Karpas-422 (cell line): ENCODE results near the gene CCDC136. TPM values are rescaled to one million over a fixed set of nuclear protein-coding genes. Genes with fewer than 3 reads are reported as not detected.

Source experiments
- DNase-seq: peaks from one replicate; pipeline ENCODE4 v3.0.0-alpha.2; 2015
- H2AFZ ChIP-seq: fragments of 200-600 bp; sonication (generic); 2 replicates; pipeline ENCODE4 v1.6.1; 2014; ENCODE audit warnings: antibody characterized with exemption, low read length, mixed read lengths
- H3K27ac ChIP-seq: fragments of 200-600 bp; sonication (generic); 2 replicates; pipeline ENCODE4 v1.5.1; 2014; ENCODE audit warnings: mild to moderate bottlenecking, low read length, moderate library complexity
- H3K27me3 ChIP-seq: fragments of 200-600 bp; sonication (generic); 2 replicates; pipeline ENCODE4 v1.6.1; 2014; ENCODE audit warnings: low read length, mixed read lengths
- H3K36me3 ChIP-seq: fragments of 200-600 bp; sonication (generic); 2 replicates; pipeline ENCODE4 v1.6.1; 2014; ENCODE audit warnings: low read length, mixed read lengths; ENCODE audit not compliant: insufficient read depth
- H3K4me1 ChIP-seq: fragments of 200-600 bp; sonication (generic); 2 replicates; pipeline ENCODE4 v1.6.1; 2014; ENCODE audit warnings: mild to moderate bottlenecking, low read length, mixed read lengths
- H3K4me2 ChIP-seq: fragments of 200-600 bp; sonication (generic); 2 replicates; pipeline ENCODE4 v1.6.1; 2014; ENCODE audit warnings: low read length, low read depth, mild to moderate bottlenecking; ENCODE audit not compliant: poor library complexity, severe bottlenecking
- H3K4me3 ChIP-seq: fragments of 200-600 bp; sonication (generic); 2 replicates; pipeline ENCODE4 v1.5.1; 2014; ENCODE audit warnings: mild to moderate bottlenecking, antibody characterized with exemption, low read length, mixed read lengths
- H3K79me2 ChIP-seq: fragments of 200-600 bp; sonication (generic); 2 replicates; pipeline ENCODE4 v1.6.1; 2014; ENCODE audit warnings: mild to moderate bottlenecking, low read length, mixed read lengths
- H3K9ac ChIP-seq: fragments of 200-600 bp; sonication (generic); 2 replicates; pipeline ENCODE4 v1.6.0; 2014; ENCODE audit warnings: low read length
- H3K9me2 ChIP-seq: fragments of 200-600 bp; sonication (generic), shearing (Covaris generic); replicated peaks from 2 replicates; pipeline ENCODE4 v1.6.0; 2014; ENCODE audit warnings: mild to moderate bottlenecking, low read length, moderate library complexity; ENCODE audit not compliant: insufficient read depth
- H3K9me3 ChIP-seq: fragments of 300-700, 200-600 bp; sonication (generic); 2 replicates; pipeline ENCODE4 v1.6.1; 2014; ENCODE audit warnings: low read length, mixed read lengths
- H4K20me1 ChIP-seq: fragments of 200-600 bp; sonication (generic); 2 replicates; pipeline ENCODE4 v1.6.1; 2014; ENCODE audit warnings: mild to moderate bottlenecking, antibody characterized with exemption, low read length, low read depth; ENCODE audit not compliant: insufficient read depth
- total RNA-seq: library from RNA; depleted of rRNA; stranded (reverse); fragments of >200 nt; shearing (Covaris generic); gene quantifications from 2 replicates; pipeline ENCODE4 v1.2.3, GENCODE V29; 2014; ENCODE audit warnings: low replicate concordance

The CCDC136 gene
- total RNA-seq, 1 experiment from 2014 or later = 32.5 TPM

GRCh38 chr7:128835231-128835751, 43.5 kb downstream of the CCDC136 start:
- H3K27me3 ChIP-seq = no peaks in the 10 kb centered on the region
- H3K9ac ChIP-seq = no peak overlapping the region
- no peak overlapping the region for H2AFZ ChIP-seq
- no peak for DNase-seq
- peaks cover 15% of the 10 kb centered on the region for H3K4me1 ChIP-seq
- no peak overlapping the region for H3K4me3 ChIP-seq
- no peak overlapping the region for H3K27ac ChIP-seq
- no peaks in the 10 kb centered on the region for H4K20me1 ChIP-seq
- H3K9me3 ChIP-seq = no peaks in the 10 kb centered on the region
- H3K79me2 ChIP-seq = no peaks in the 10 kb centered on the region
- no peaks in the 10 kb centered on the region for H3K9me2 ChIP-seq
- H3K4me2 ChIP-seq = no peak overlapping the region
- no peaks in the 10 kb centered on the region for H3K36me3 ChIP-seq

DNA sequence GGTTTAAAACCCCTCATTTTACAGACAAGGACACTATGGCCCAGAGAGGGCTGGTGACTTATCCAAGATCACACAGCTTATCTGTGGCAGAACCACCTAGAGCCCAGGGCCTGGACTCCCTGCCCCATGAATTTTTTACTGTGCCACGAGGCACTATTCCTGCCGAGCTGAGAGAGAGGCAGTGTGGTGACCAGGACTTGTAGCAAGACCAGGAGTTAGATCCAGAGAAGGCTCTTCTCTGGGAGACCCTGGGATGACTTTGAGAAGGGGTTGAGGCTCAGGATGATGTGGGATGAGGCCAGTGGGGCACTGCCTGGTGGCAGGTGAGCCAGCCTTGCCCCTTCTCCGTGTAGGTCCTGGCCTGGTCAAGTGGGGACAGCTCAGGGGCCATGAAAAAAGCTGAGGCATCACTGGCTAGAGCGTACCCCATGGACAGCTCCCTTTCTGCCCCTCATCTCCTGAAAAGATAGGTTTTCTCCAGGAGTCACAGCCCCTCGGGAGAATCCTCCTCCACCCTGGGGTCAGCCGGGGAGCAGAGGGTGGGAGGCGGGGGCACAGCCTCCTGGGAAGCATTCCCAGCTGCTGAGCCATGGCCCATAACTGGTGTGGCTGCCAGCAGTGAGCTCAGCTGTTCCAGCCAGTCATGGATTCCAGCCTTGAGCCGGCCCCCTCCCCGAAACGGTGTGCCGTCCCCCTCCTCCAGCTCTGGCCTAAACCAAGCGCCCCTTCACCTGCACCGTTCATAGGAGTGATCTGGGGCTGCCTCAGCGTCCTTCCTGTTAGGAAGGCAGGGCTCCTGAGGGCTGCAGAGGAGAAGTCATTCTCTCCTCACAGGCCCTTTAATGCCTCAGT, 44.2 kb downstream of the CCDC136 start:
- Histone ChIP-seq H3K27me3 (no peaks in the 10 kb centered on the region), H3K4me2 (no peak overlapping the region), H3K4me1 (peaks cover 15% of the 10 kb centered on the region), H3K79me2 (no peaks in the 10 kb centered on the region), H3K9me2 (no peaks in the 10 kb centered on the region), H3K36me3 (no peaks in the 10 kb centered on the region), H3K9me3 (no peaks in the 10 kb centered on the region), H2AFZ (no peak overlapping the region), H4K20me1 (no peaks in the 10 kb centered on the region), H3K27ac (no peak overlapping the region), H3K9ac (no peak overlapping the region), H3K4me3 (no peak overlapping the region)
- DNase-seq = no peak

DNA sequence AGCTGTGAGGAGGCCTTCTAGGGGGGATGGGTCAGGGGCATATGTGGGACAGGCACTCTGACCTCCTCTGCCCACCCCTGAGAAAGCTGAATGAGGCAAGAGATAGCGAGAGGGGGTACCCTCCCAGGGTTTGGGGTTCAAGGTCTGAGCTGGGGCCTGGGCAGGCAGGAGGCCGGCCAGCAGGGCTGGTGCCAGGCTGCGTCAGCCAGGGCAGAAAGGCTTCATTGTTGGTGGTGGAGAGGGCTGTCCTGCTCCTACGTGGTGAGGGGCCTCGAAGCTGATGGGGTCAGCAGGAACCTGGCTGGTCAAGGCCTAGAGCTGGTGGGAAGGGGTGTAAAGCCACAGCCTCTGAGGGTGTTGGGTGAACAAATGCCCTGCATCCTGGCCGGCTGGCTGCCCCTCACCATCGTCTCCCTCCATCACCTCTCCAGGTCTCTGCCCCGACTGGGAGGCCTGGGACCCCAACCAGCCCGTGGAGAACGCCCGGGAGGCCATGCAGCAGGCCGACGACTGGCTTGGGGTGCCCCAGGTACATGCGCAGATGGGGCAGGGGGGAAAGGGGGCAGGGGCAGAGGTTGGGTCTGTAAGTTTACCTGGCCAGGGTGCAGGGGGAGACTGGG, 45.1 kb downstream of the CCDC136 start:
- H4K20me1 ChIP-seq = no peaks in the 10 kb centered on the region
- no peak overlapping the region for H3K9ac ChIP-seq
- no peaks in the 10 kb centered on the region for H3K27me3 ChIP-seq
- H3K79me2 ChIP-seq = no peaks in the 10 kb centered on the region
- H3K9me3 ChIP-seq = no peaks in the 10 kb centered on the region
- DNase-seq = no peak
- H3K4me1 ChIP-seq = peaks cover 10% of the 10 kb centered on the region
- H2AFZ ChIP-seq = no peak overlapping the region
- H3K4me3 ChIP-seq = no peak overlapping the region
- H3K4me2 ChIP-seq = no peak overlapping the region
- H3K36me3 ChIP-seq = no peaks in the 10 kb centered on the region
- H3K9me2 ChIP-seq = no peaks in the 10 kb centered on the region
- H3K27ac ChIP-seq = no peak overlapping the region

- Histone ChIP-seq H3K9me3 (no peaks in the 10 kb centered on the region), H3K36me3 (no peaks in the 10 kb centered on the region), H3K27ac (no peak overlapping the region), H2AFZ (no peak overlapping the region), H3K27me3 (no peaks in the 10 kb centered on the region), H3K9ac (no peak overlapping the region), H3K9me2 (no peaks in the 10 kb centered on the region), H3K4me1 (peaks cover 4% of the 10 kb centered on the region), H4K20me1 (no peaks in the 10 kb centered on the region), H3K79me2 (no peaks in the 10 kb centered on the region), H3K4me3 (no peak overlapping the region), H3K4me2 (no peak overlapping the region)
- no peak for DNase-seq
Measured at GRCh38 chr7:128837521-128837921, 45.8 kb downstream of the CCDC136 start.

DNA sequence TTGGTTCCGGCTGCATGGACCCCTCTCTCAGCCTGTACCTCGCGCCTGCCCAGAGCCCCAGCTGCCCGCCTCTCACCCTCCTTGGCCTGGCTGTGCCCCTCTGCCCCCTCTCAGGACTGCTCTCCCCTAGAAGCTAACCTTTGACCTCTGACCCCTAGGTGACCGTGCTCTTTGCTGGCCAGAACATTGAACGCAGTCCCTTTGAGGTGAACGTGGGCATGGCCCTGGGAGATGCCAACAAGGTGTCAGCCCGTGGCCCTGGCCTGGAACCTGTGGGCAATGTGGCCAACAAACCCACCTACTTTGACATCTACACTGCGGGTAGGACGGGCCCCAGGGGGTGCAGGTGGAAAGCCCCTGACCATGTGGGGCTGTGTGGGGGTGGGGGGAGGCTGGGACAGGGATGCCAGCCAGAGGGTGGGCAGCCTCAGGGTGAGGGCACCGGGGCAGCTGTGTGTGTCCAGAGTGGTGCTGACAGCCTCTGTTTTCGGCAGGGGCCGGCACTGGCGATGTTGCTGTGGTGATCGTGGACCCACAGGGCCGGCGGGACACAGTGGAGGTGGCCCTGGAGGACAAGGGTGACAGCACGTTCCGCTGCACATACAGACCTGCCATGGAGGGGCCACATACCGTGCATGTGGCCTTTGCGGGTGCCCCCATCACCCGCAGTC, 46.5 kb downstream of the CCDC136 start:
- H3K9ac ChIP-seq = no peak overlapping the region
- H3K4me1 ChIP-seq = peaks cover 2% of the 10 kb centered on the region; the same call in 1 of the 2 replicates
- H2AFZ ChIP-seq = no peak overlapping the region
- no peak overlapping the region for H3K27ac ChIP-seq
- no peaks in the 10 kb centered on the region for H4K20me1 ChIP-seq
- no peak overlapping the region for H3K4me2 ChIP-seq
- H3K9me3 ChIP-seq = no peaks in the 10 kb centered on the region
- no peak for DNase-seq
- no peak overlapping the region for H3K4me3 ChIP-seq
- H3K79me2 ChIP-seq = no peaks in the 10 kb centered on the region
- H3K9me2 ChIP-seq = no peaks in the 10 kb centered on the region
- H3K36me3 ChIP-seq = no peaks in the 10 kb centered on the region
- no peaks in the 10 kb centered on the region for H3K27me3 ChIP-seq

DNA sequence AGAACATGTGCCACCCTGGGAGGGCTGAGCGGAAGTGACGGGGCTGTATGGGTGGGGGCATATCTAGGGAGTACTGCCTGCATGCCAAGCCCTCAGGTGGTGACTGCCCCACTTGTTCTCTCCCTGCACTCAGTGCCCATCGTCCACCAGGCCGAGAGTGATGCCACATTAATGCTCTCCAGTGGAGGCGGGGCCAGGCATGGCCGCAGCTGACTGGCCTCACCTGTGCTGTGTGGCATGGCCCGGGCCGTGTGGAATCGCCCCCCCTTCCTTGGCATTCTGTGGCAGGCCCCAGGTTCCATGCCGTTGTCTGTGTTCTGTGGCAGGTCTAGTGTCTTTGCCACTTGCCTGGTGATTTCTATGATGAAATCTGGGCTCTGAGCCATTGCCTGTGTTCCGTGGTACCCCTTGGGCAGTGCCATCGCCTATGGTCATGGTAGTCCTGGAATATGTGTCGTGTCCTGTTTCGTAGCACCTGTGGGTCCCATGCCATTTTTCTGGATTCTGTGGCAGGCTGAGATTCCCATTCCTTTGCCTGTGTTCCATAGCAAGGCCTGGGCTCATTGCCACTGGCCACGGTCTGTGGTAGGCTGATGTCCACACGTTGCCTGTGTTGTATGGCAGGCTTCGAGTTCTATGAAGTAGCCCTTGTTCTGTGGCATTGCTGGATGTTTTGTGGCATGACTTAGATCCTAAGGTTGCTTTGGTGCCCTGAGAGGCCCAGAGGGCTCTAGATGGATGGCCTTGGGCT, 47.4 kb downstream of the CCDC136 start:
- Histone ChIP-seq H3K4me1 (peaks cover 2% of the 10 kb centered on the region; the same call in 1 of the 2 replicates), H3K4me2 (no peak overlapping the region), H3K9me3 (no peaks in the 10 kb centered on the region), H3K9me2 (no peaks in the 10 kb centered on the region), H3K36me3 (no peaks in the 10 kb centered on the region), H3K27me3 (no peaks in the 10 kb centered on the region), H2AFZ (no peak overlapping the region), H4K20me1 (no peaks in the 10 kb centered on the region), H3K9ac (no peak overlapping the region), H3K27ac (no peak overlapping the region), H3K4me3 (no peak overlapping the region), H3K79me2 (no peaks in the 10 kb centered on the region)
- DNase-seq = no peak

- Histone ChIP-seq H3K9ac (no peak overlapping the region), H2AFZ (no peak overlapping the region), H3K27me3 (no peaks in the 10 kb centered on the region), H3K4me2 (no peak overlapping the region), H4K20me1 (no peaks in the 10 kb centered on the region), H3K4me3 (no peak overlapping the region), H3K79me2 (no peaks in the 10 kb centered on the region), H3K9me2 (no peaks in the 10 kb centered on the region), H3K27ac (no peak overlapping the region), H3K4me1 (peaks cover 2% of the 10 kb centered on the region; the same call in 1 of the 2 replicates), H3K36me3 (no peaks in the 10 kb centered on the region), H3K9me3 (no peaks in the 10 kb centered on the region)
- no peak for DNase-seq
Measured at GRCh38 chr7:128839751-128840177, 48.0 kb downstream of the CCDC136 start.
